ENCODE data around the gene OR1F1.

Gene OR1F1

DNA sequence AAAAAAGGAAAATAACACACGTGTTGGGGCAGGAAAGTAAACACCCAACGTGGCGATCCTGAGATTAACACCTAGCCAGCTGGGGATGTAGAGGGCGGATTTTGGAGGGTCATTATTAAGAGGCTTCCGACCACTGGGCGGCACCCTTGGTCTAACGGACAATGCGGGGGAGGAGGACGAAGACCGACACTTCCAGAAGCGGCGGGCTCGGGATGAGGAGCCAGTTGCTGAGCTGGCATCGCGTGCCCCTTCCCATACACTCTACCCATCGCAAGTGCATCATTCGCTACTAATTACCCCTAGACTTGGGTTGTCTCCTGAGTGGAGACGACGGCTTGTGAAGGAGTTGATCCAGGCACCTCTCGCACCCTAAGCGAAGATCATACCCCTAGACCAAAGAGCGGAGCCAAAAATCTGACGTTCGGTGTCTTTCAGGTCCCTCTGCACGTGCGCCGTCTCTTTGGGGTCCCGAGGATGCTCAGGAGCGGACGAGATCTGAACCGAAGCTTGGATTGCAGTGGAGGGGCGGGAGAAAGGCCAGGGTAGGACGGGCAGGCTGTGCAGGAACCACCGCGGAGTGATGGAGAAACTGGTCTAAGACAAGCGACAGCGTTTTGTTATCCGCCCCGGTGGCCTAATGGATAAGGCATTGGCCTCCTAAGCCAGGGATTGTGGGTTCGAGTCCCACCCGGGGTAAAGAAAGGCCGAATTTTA, 35.6 kb upstream of the OR1F1 start:
- peak overlapping the region; percentile 20; the same call in 1 of the 2 replicates for H3K27ac ChIP-seq
- peak; percentile 57 for TF ChIP-seq CTCF (conservative IDR thresholded peaks at IDR 0.05)

GRCh38 chr16:3152991-3153368, 35.0 kb upstream of the OR1F1 start:
- TF ChIP-seq CTCF (conservative IDR thresholded peaks at IDR 0.05), result no peak
- H3K27ac ChIP-seq, result no peak overlapping the region

GRCh38 chr16:3155181-3155580, 32.8 kb upstream of the OR1F1 start:
- H3K27ac ChIP-seq, result no peak overlapping the region
- no peak for TF ChIP-seq CTCF (conservative IDR thresholded peaks at IDR 0.05)

DNA sequence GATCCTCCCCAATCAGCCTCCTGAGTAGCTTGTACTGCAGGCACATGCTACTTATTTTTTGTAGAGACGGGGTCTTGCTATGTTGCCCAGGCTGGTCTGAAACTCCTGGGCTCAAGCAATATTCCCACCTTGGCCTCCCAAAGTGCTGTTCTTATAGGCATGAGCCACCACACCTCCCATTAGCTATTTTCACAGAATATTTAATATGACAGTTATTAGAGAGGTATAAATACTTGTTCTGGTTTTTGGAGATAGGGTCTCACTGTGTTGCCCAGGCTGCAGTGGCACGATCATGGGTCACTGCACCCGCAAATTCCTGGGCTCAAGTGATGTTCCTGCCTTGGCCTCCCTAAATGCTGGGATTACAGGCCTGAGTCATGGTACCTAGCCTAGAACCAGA, 32.0 kb upstream of the OR1F1 start:
- no peak for TF ChIP-seq CTCF (conservative IDR thresholded peaks at IDR 0.05)
- H3K27ac ChIP-seq, result no peak overlapping the region

DNA sequence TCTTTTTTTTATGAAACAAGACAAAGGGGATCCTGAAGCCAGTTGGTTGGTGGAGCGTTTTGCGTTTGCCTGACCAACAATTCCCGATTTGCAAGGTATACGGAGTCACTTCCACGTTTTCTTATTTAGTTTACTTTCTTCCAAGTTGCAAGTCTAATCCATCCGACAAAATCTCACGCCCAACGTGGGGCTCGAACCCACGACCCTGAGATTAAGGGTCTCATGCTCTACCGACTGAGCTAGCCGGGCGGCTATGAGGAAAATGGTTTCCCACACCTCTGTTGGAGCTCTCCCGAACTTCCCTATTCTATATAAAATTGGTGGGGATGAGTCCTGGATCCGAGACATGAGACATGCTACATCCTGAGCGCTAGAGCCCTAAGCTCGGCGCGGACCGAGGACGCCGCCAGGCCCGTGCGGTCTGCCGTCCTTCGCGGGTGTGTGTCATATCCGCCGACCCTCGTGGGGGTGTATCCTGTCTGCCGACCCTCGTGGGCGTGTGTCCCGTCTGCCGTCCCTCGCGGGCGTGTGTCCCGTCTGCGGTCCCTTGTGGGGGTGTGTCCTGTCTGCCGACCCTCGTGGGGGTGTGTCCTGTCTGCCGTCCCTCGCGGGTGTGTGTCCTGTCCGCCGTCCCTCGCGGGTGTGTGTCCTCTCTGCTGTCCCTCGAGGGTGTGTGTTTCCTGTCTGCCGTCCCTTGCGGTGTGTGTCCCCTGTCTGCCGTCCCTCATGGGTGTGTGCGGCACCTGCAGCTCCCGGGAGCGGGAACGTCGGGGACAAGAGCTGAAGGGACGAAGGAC, 30.6 kb upstream of the OR1F1 start:
- H3K27ac ChIP-seq, result peak overlapping the region; percentile 36; the same call in 1 of the 2 replicates
- TF ChIP-seq CTCF (conservative IDR thresholded peaks at IDR 0.05), result no peak

- H3K27ac ChIP-seq, result peak overlapping the region; percentile 36; the same call in 1 of the 2 replicates
- no peak for TF ChIP-seq CTCF (conservative IDR thresholded peaks at IDR 0.05)
These were observed 29.9 kb upstream of the OR1F1 start for GRCh38 chr16:3158026-3158509.

DNA sequence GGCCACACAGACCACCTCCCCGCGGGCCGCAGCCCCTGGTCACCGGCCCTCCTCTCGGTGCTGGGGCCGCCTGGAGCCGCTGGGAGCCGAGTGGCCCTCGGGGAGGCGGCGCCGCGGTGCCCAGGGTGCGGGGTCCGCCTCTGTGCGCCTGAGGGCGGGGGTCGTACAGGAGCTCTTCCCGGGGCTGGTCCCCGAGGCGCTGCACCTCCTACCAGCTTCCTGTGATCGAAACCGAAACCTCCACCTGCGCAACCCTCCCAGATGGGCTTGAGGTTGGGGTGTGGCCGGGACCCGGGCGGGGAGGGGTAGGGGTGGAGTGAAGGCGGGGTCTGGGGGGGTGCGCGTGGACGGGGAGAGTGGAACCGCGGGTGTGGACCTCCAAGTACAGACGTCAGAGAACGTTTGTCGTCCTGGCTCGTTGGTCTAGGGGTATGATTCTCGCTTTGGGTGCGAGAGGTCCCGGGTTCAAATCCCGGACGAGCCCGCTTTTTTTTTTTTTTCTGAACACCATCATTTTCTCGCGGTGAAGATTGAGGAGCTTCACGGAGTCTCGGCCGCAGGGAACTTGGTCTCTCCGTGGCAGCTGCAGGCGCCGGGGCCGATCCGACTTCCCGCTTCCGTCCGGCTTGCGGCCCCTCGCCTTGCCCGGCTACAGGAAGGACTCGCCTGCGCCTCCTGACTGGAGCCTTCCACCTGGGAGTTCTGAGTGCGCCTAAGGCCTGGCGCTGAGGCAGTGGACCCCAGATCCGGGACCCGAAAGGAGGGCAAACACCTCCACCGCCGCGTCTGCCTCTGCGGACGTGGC, 29.3 kb upstream of the OR1F1 start:
- TF ChIP-seq CTCF (conservative IDR thresholded peaks at IDR 0.05), result no peak
- peak overlapping the region; percentile 36; the same call in 1 of the 2 replicates for H3K27ac ChIP-seq
